SK-N-SH (cell line): ENCODE data around the gene PLA2G6. TPM values are rescaled to one million over a fixed set of nuclear protein-coding genes. Genes with fewer than 3 reads are reported as not detected.

ENCODE experiments used
- CTCF ChIA-PET: fragments of 300-600, 350-600 bp; formaldehyde crosslinking; extraction: SDS; loops from one replicate; lab custom pipeline; 2021; lab: Yijun Ruan, JAX
- POLR2A ChIA-PET: fragments of 350-600 bp; sonication (Branson Sonifier 250); formaldehyde crosslinking; extraction: SDS; loops from one replicate; lab custom pipeline; 2020; ENCODE audit warnings: antibody characterized with exemption, inconsistent platforms; lab: Yijun Ruan, JAX
- DNase-seq: peaks from one replicate; pipeline ENCODE4 v3.0.0; 2012
- H2AFZ ChIP-seq: fragments of 200-600 bp; sonication (generic); 2 replicates; pipeline ENCODE4 v1.8.1; 2016; ENCODE audit warnings: antibody characterized with exemption, mild to moderate bottlenecking, low read depth
- H3F3A ChIP-seq: fragments of 200-600 bp; sonication (generic); replicated peaks from 2 replicates; pipeline ENCODE3; 2016; ENCODE audit warnings: antibody characterized with exemption, mild to moderate bottlenecking; ENCODE audit not compliant: insufficient read depth
- H3K27ac ChIP-seq, 2 experiments: fragments of 200-500 bp in 1 of 2; fragments of 200-600 bp in 1 of 2; sonication (Bioruptor generic) in 1 of 2; sonication (generic), shearing (Covaris generic) in 1 of 2; 2 replicates each; pipeline versions ENCODE4 v1.5.1 to v1.6.1; 2014 to 2016; ENCODE audit warnings: low read depth in 2 of 2, inconsistent platforms in 1 of 2, low read length in 1 of 2, mild to moderate bottlenecking in 1 of 2, mixed read lengths in 1 of 2
- H3K27me3 ChIP-seq: fragments of 200-600 bp; sonication (generic), shearing (Covaris generic); 2 replicates; pipeline ENCODE4 v1.6.1; 2016; ENCODE audit warnings: mixed run types; ENCODE audit not compliant: insufficient read depth
- H3K36me3 ChIP-seq, 2 experiments: fragments of 200-500 bp in 1 of 2; fragments of 200-600 bp in 1 of 2; sonication (Bioruptor generic) in 1 of 2; sonication (generic) in 1 of 2; replicated peaks in 1 of 2; 2 replicates each; pipeline versions ENCODE3 to v1.5.1; 2014 to 2016; ENCODE audit warnings: low read length in 1 of 2, mild to moderate bottlenecking in 1 of 2; ENCODE audit not compliant: insufficient read depth in 2 of 2, control insufficient read depth in 1 of 2
- H3K4me1 ChIP-seq, 2 experiments: fragments of 200-500 bp in 1 of 2; fragments of 200-600 bp in 1 of 2; sonication (Bioruptor generic) in 1 of 2; sonication (generic), shearing (Covaris generic) in 1 of 2; 2 replicates each; pipeline versions ENCODE4 v1.5.1 to v1.6.1; 2014 to 2016; ENCODE audit warnings: low read depth in 1 of 2, low read length in 1 of 2, mixed run types in 1 of 2; ENCODE audit not compliant: insufficient read depth in 2 of 2, control insufficient read depth in 1 of 2
- H3K4me2 ChIP-seq: fragments of 200-600 bp; sonication (generic), shearing (Covaris generic); 2 replicates; pipeline ENCODE4 v1.6.1; 2017; ENCODE audit warnings: mixed run types
- H3K4me3 ChIP-seq, 2 experiments: fragments of 200-500 bp in 1 of 2; fragments of 200-600 bp in 1 of 2; sonication (Bioruptor generic) in 1 of 2; sonication (generic), shearing (Covaris generic) in 1 of 2; 2 replicates each; pipeline versions ENCODE4 v1.5.1 to v1.8.1; 2014 to 2016; ENCODE audit warnings: low read depth in 2 of 2, inconsistent platforms in 1 of 2, low read length in 1 of 2, mild to moderate bottlenecking in 1 of 2, mixed read lengths in 1 of 2, moderate library complexity in 1 of 2
- H3K79me2 ChIP-seq: fragments of 200-600 bp; sonication (generic); 2 replicates; pipeline ENCODE4 v1.8.1; 2017; ENCODE audit warnings: mild to moderate bottlenecking; ENCODE audit not compliant: insufficient read depth
- H3K9ac ChIP-seq: fragments of 200-600 bp; sonication (generic); 2 replicates; pipeline ENCODE4 v1.6.1; 2017; ENCODE audit warnings: mixed run types
- H3K9me2 ChIP-seq: fragments of 200-600 bp; sonication (generic); 2 replicates; pipeline ENCODE4 v1.6.1; 2017; ENCODE audit warnings: mixed run types
- H3K9me3 ChIP-seq: fragments of 200-600 bp; sonication (generic); 2 replicates; pipeline ENCODE4 v1.6.1; 2017; ENCODE audit warnings: mixed run types, mild to moderate bottlenecking, moderate library complexity
- H4K20me1 ChIP-seq: fragments of 200-600 bp; sonication (generic); 2 replicates; pipeline ENCODE4 v1.6.1; 2017; ENCODE audit warnings: mild to moderate bottlenecking, mixed run types; ENCODE audit not compliant: insufficient read depth
- CTCF ChIP-seq: fragments of 200-600 bp; sonication (generic); IDR thresholded peaks from 2 replicates; pipeline ENCODE4 v1.6.1; 2017; ENCODE audit warnings: antibody characterized with exemption, mild to moderate bottlenecking, moderate library complexity
- EZH2phosphoT487 ChIP-seq: fragments of 200-600 bp; sonication (generic); IDR thresholded peaks from 2 replicates; pipeline ENCODE4 v1.6.1; 2017; ENCODE audit warnings: low read depth, mixed run types, mild to moderate bottlenecking, antibody characterized with exemption, moderate library complexity, borderline replicate concordance
- FOSL2 ChIP-seq: IDR thresholded peaks from 2 replicates; pipeline ENCODE4 v1.4.0; 2012; ENCODE audit warnings: low read depth, mild to moderate bottlenecking, moderate library complexity, borderline replicate concordance
- FOXJ3 ChIP-seq: sonication (generic); formaldehyde crosslinking; IDR thresholded peaks from 2 replicates; pipeline ENCODE4 v1.5.1; 2020; ENCODE audit warnings: mild to moderate bottlenecking, missing genetic modification reagents
- GABPA ChIP-seq: IDR thresholded peaks from 2 replicates; pipeline ENCODE4 v1.4.0; 2012; ENCODE audit warnings: low read depth, mild to moderate bottlenecking
- JUND ChIP-seq: IDR thresholded peaks from 2 replicates; pipeline ENCODE4 v1.4.0; 2012
- NFIC ChIP-seq: IDR thresholded peaks from 2 replicates; pipeline ENCODE4 v1.4.0; 2012; ENCODE audit warnings: borderline replicate concordance
- POLR2AphosphoS5 ChIP-seq: IDR thresholded peaks from 2 replicates; pipeline ENCODE4 v1.6.1; 2012; ENCODE audit warnings: low read depth, low read length
- RCOR1 ChIP-seq: fragments of 150-350 bp; IDR thresholded peaks from 2 replicates; pipeline ENCODE4 v1.6.1; 2017; ENCODE audit warnings: antibody characterized with exemption, low read length
- REST ChIP-seq: IDR thresholded peaks from 2 replicates; pipeline ENCODE4 v1.6.1; 2012; ENCODE audit warnings: mild to moderate bottlenecking, low read depth, low read length, moderate library complexity
- RFX5 ChIP-seq: IDR thresholded peaks from 2 replicates; pipeline ENCODE4 v1.6.1; 2012; ENCODE audit warnings: mild to moderate bottlenecking, improper control_type of control experiment, low read length
- SIN3A ChIP-seq: IDR thresholded peaks from 2 replicates; pipeline ENCODE4 v1.6.1; 2012; ENCODE audit warnings: low read depth, mild to moderate bottlenecking, low read length, moderate library complexity, borderline replicate concordance
- USF1 ChIP-seq: IDR thresholded peaks from 2 replicates; pipeline ENCODE4 v1.4.0; 2012; ENCODE audit warnings: low read depth, borderline replicate concordance
- YY1 ChIP-seq: IDR thresholded peaks from 2 replicates; pipeline ENCODE4 v1.4.0; 2012; ENCODE audit warnings: low read depth, mild to moderate bottlenecking
- ZBTB33 ChIP-seq: IDR thresholded peaks from 2 replicates; pipeline ENCODE4 v1.4.0; 2012; ENCODE audit warnings: low read depth, borderline replicate concordance
- WGBS: methylation state at CpG from one replicate; pipeline ENCODE4 v1.1.6; 2017; ENCODE audit warnings: low lambda C conversion rate; 5-methylcytosine and 5-hydroxymethylcytosine counted together
- polyA plus RNA-seq, 3 experiments: library from polyadenylated mRNA; depleted of rRNA; stranded (reverse); fragments of >200 nt; gene quantifications; 2 replicates each; pipeline ENCODE4 v1.2.3, GENCODE V29; 2012

Gene PLA2G6
- polyA plus RNA-seq, 1 of the 3 experiments (the other 2 are of a cell fraction), result 10.5 TPM

GRCh38 chr22:38165922-38166593, 15.6 kb downstream of the PLA2G6 start:
- Histone ChIP-seq H3K4me2 (no peak overlapping the region), H3K4me1 (peaks cover 0 to 35% of the 10 kb centered on the region in 2 experiments; a peak in 1 of 4 replicates), H3K9ac (no peak overlapping the region), H3K27me3 (no peaks in the 10 kb centered on the region), H3K9me3 (no peaks in the 10 kb centered on the region), H3F3A (no peaks in the 10 kb centered on the region), H3K79me2 (no peaks in the 10 kb centered on the region), H3K27ac (no peak overlapping the region), H4K20me1 (no peaks in the 10 kb centered on the region), H3K9me2 (no peaks in the 10 kb centered on the region), H2AFZ (no peak overlapping the region), H3K4me3 (no peak overlapping the region), H3K36me3 (no peaks in the 10 kb centered on the region)
- TF ChIP-seq FOSL2, result no peak
- no peak for TF ChIP-seq GABPA
- TF ChIP-seq RFX5, result no peak
- no peak for TF ChIP-seq CTCF
- no peak for TF ChIP-seq NFIC
- TF ChIP-seq FOXJ3 (CRISPR knock-in tag), result no peak
- TF ChIP-seq SIN3A, result no peak
- no peak for TF ChIP-seq EZH2phosphoT487
- TF ChIP-seq YY1, result no peak
- no peak for TF ChIP-seq USF1
- TF ChIP-seq REST, result no peak
- TF ChIP-seq JUND, result no peak
- TF ChIP-seq POLR2AphosphoS5, result no peak
- TF ChIP-seq ZBTB33, result no peak
- no peak for TF ChIP-seq RCOR1
- POLR2A ChIA-PET, result no interaction called here
- WGBS, result 83% methylated on average over 7 of the region's 13 CpGs
- CTCF ChIA-PET, result interaction anchor here (2.0 kb wide), 1 partner anchor 52 kb away, joined by 7 read pairs; no protein-coding TSS in a partner anchor
- no peak for DNase-seq
